Activated CD4-positive, alpha-beta T cell treated with anti-CD3 and anti-CD28 coated beads for 4 hours (primary cell): ENCODE results near the gene MAGI1.
"Not testable (repeated sequence)": the region's sequence is repeated elsewhere in the genome, so short reads cannot be mapped to it uniquely, and the experiment has no call there.

Experiments
- DNase-seq, 2 donors: peaks; one replicate each; pipeline ENCODE4 v3.0.0-alpha.2; 2020

Gene MAGI1

DNA sequence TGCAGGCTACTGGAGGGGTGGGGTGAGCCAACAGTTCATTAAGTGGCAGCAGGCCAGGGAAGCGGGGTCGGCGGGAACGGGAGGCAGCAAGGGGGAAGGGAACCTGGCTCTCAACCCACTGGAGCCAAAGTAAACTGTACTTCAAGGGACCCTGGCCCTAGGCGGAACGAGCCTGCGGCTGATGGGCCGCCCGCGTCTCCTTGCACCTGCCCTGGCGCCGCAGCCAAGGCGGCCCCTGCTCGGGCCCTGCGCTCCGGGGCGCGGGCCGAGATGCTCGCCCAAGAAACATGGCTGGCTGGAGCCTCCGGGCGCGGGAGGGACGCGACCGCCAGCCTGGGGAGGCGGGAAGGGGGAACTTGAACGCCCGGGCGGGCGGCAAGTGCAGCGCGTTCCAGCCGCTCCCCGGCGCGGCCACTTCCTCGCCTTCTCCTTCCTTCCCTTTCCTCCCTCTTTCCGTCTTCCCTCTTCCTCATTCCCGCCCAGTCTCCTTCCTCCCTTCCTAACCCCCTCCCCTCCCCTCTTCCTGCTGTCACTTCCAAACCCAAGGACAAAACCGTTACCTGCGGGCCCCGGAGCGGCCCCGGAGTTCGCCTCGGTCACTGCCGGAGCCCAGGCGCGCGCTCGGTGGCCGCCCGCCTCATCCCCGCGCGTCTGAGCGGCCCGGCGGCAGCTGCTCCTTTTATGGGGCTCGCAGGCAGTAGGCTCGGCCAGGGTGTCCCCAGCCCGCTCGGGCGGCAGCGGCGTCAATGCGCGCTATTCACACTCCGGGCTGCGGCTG lies 489.7 kb downstream of the MAGI1 start:
- DNase-seq = no peak

DNA sequence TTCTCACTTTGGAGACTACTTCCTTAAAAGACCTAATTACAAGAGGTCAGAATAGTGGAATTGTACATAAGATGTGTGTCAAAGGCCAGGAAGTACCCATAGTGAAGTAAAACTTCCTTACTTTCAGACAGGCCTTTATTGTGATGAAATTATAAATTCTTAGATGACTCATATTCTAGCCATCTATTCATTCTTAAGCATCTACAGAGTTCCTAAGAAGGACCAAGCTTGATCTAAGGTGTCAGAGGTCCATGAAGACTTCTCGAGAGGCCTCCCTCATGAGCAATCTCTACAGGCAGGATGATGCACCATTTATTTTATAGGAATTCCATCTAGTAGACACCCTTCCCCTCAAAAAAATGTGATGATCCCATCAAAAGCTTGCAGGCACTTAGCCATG lies 493.3 kb downstream of the MAGI1 start:
- no peak for DNase-seq

DNA sequence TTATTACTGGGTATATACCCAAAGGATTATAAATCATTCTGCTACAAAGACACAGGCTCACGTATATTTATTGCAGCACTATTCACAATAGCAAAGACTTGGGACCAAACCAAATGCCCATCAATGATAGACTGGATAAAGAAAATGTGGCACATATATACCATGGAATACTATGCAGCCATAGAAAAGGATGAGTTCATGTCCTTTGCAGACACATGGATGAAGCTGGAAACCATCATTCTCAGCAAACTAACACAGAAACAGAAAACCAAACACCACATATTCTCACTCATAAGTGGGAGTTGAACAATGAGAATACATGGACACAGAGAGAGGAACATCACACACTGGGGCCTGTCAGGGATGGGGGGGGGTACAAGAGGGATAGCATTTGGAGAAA lies 495.3 kb downstream of the MAGI1 start:
- not testable (repeated sequence) for DNase-seq

DNA sequence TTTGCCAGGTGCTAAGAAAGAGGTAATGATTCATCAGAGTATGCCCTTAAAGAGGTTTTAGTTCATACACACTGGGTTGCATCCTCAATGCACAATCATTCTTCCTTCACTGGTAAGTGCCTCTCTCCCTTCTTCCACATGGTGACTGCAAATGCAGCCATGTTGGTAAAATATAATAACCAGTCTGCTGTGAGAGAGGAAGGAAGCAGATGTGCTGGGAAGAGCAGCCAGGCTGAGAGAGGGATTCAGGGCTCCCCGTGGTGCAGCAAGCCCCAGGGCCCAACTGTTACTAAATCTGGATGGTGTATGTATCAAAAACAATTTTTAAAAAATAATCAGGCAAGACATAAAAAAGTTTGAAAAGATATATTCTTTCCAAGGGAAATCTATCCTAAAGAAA lies 498.1 kb downstream of the MAGI1 start:
- DNase-seq = no peak

GRCh38 chr3:65539616-65540015 lies 499.1 kb downstream of the MAGI1 start:
- no peak for DNase-seq

- DNase-seq = no peak
Observed at GRCh38 chr3:65538101-65538500, 500.6 kb downstream of the MAGI1 start.

GRCh38 chr3:65537109-65537508 lies 501.6 kb downstream of the MAGI1 start:
- no peak for DNase-seq

GRCh38 chr3:65535260-65535659 lies 503.5 kb downstream of the MAGI1 start:
- DNase-seq = no peak

DNA sequence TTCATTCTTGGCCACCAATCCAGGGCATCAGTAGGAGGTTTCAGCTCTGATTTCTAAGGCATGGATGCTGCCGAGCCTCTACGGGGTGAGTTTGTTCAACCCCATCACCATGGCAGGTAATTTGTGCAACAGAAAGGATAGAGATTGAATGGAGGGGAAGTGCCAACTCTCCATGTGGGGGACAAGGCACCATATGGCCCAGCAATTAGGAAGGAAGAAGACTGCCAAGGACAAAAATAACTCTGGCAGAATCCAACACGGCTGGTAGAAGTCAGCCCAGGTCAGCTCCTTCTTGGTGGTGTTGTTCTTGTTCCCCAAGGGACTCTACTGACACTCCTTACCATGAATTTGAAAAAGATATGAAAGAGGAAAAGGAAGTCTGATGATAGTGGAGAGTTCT lies 503.9 kb downstream of the MAGI1 start:
- no peak for DNase-seq

DNA sequence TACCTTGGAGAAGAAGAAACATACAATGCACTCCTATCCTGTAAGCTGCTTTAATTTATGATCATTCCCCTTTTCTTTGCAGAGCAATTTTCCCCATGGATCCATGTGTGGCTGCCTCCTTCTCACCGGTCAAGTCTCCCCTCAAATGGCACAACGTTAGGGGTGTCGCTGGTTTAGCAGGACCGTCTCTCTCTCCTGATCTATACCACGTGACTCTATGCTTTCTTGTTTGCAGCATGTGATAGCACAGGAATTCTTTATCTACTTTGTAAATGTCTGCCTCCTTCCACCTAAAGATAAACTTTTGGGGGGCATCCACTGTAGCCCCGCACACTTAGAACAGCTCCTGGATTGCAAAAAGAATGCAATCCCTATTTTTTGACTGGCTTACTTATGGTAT lies 506.0 kb downstream of the MAGI1 start:
- DNase-seq = no peak

GRCh38 chr3:65532215-65532614 lies 506.5 kb downstream of the MAGI1 start:
- DNase-seq = no peak

GRCh38 chr3:65531499-65531898 lies 507.2 kb downstream of the MAGI1 start:
- no peak for DNase-seq

- DNase-seq = no peak
Observed at GRCh38 chr3:65526656-65527055, 512.1 kb downstream of the MAGI1 start.

GRCh38 chr3:65524584-65524983 lies 514.1 kb downstream of the MAGI1 start:
- no peak for DNase-seq

GRCh38 chr3:65523878-65524277 lies 514.8 kb downstream of the MAGI1 start:
- no peak for DNase-seq

DNA sequence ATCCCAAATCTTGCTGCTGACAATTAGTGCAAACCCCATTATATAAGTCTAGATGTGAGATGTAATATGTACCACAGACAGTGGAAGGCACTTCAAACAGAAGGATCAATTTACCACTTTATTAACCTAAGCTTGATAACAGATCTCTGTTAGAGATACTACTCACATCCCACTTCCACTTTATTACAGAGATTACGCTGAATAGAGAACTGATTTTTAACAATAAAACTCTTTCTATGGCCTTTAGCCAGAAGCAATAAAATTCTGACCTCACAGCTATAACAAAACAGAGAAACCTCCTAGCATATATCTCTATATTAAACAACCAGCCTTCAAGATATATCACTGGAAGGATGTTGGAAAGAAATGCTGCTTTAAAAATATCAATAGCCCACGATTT lies 517.7 kb downstream of the MAGI1 start:
- DNase-seq = no peak

DNA sequence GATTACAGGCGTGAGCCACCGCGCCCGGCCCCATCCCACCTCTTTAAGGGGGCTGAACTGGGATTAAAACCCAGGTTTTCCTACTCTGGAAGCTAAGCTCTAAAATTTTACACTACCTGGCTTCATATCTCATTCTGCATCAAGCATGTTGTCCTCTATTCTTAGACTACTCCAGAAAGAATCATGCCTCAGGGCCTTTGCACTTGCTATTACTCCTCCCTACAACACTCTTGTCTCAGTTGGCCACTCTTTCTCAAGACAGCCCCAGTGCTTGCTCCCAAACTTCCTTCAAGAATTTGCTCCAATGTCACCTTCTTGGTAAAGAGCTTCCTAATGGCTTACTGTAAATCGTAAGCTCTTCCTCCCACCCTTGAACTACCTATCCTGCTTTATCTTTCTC lies 521.7 kb downstream of the MAGI1 start:
- DNase-seq = no peak

DNA sequence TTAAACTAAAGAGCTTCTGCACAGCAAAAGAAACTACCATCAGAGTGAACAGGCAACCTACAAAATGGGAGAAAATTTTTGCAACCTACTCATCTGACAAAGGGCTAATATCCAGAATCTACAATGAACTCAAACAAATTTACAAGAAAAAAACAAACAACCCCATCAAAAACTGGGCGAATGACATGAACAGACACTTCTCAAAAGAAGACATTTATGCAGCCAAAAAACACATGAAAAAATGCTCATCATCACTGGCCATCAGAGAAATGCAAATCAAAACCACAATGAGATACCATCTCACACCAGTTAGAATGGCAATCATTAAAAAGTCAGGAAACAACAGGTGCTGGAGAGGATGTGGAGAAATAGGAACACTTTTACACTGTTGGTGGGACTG lies 524.4 kb downstream of the MAGI1 start:
- not testable (repeated sequence) for DNase-seq

DNA sequence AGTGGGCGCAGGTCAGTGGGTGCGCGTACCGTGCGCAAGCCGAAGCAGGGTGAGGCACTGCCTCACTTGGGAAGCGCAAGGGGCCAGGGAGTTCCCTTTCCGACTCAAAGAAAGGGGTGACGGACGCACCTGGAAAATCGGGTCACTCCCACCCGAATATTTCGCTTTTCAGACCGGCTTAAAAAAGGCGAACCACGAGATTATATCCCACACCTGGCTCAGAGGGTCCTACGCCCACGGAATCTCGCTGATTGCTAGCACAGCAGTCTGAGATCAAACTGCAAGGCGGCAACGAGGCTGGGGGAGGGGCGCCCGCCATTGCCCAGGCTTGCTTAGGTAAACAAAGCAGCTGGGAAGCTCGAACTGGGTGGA lies 529.3 kb downstream of the MAGI1 start:
- not testable (repeated sequence) for DNase-seq

- DNase-seq = no peak
Observed at GRCh38 chr3:65508750-65509422, 529.8 kb downstream of the MAGI1 start.

DNA sequence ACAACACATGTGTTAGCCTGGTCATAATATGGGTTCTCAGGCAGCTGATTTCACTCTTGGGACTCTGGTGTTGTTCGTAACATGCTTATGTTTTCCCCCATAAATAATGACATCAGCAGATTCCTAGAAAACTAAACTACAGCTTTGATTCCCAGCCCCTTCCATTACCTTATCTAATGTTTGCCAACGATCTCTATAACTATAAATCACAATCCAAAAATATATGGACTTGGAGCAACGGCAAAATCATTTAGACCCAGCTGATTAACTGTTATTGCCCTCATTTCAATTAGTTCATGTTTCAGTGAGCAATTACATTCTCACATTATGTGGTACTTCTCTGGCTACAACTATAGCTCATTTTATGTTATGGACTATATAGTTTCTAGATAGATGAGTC lies 531.3 kb downstream of the MAGI1 start:
- no peak for DNase-seq

GRCh38 chr3:65503776-65504175 lies 534.9 kb downstream of the MAGI1 start:
- DNase-seq = no peak

DNA sequence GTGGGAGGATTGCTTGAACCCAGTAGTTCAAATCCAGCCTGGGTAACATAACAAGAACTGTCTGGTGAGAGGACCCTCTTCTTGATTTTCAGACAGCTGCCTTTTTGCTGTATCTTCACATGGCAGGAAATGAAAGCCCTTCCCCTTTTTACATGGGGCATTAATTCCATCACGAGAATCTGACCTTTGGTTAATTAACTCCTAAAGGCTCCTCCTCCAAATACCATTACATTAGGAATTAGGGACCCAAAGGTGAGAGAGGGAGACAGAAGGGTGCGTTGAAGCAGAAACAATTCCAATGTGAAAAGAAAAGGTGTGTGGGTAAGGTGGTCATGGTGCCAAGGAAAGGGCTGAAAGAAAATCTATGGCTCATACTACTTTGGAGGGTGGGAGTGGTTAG lies 536.2 kb downstream of the MAGI1 start:
- no peak for DNase-seq

- no peak for DNase-seq
Observed at GRCh38 chr3:65500398-65501306, 538.1 kb downstream of the MAGI1 start.
